Tibial nerve (tissue), 4 donors: ENCODE measurements around the gene TNS3.

Experiments
- CTCF ChIP-seq, 5 experiments: fragments of 200-600 bp in 3 of 5; fragments of 450-650 bp in 2 of 5; sonication (generic) in 3 of 5; IDR thresholded peaks; one replicate each; pipeline ENCODE4 v1.5.1; 2016 to 2019; ENCODE audit warnings: antibody characterized with exemption in 5 of 5, mild to moderate bottlenecking in 3 of 5, moderate library complexity in 2 of 5
- EP300 ChIP-seq, 2 donors: sonication (generic); formaldehyde crosslinking; IDR thresholded peaks; one replicate each; pipeline ENCODE4 v1.6.1; 2017; ENCODE audit warnings: antibody characterized with exemption in 2 of 2, mild to moderate bottlenecking in 1 of 2

- TF ChIP-seq CTCF (IDR thresholded peaks at IDR 0.05) (no peak), EP300 (IDR thresholded peaks at IDR 0.05) (no peak)
These were observed 16.2 kb downstream of the TNS3 start for GRCh38 chr7:47565640-47566250.
